ENCODE measurements around the gene NRAP.
A peak's percentile ranks its signal among the peaks of the same experiment; 100 is the strongest.

The NRAP gene

DNA sequence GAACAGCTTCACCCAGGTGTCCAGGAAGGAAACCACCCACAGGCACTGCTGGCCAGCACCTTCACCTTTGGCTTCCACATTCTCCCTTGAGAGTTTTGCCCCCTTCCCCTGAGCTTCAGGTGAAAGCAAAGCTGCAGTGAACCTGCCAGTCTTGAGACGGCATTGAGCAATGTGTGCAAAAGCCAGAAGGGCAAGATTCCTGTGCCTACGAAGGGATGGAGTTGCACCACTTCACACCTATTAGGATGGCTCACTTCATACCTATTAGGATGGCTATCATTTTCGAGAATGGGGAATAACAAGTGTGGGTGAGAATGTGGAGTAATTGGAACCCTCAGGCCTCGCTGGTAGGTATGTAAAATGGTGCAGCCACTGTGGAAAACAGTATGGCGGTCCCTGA, 103.8 kb downstream of the NRAP start:
- DNase-seq = no peak

DNA sequence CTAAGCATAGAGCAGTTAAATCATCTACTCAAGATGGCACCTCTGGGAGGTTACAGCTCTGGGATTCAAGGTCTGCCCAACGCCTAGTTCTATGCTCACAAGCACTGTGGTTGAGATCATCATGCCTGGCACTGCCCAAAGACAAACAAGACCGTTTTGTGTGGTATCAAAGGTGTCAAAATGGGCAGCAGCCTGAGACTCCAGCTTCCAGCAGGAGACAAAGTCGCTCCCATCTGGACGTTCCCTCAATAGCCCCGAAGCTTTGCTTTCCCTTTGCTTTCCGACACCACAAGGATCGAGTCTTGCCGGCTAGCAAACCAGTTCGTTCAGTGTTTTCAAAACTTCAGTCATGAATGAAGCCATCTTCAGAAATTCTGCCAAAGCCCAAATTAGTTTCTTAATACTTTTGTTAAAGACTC, 105.9 kb downstream of the NRAP start:
- DNase-seq = no peak

DNA sequence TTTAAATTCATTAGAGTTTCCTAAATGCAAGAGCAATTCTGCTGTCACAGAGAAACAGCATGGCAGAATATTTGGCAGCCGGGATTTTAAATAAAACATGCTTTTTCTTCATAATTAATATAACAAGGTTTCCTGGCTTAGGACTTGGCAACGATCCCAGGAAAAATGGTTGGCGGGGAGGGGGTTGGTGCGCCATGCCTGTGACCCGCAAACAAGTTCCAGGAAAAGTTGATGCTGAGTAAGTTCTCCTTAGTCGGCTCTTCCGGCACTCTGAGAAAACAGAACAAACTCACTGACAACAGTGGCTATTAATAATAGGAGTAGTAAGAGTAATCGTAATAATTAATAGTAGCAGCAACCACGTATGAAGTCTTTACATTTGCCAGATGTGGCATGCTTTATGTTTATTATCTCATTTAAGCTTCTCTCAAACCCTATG, 106.4 kb downstream of the NRAP start:
- DNase-seq = peak in 1 of 5 donors; percentile 2

DNA sequence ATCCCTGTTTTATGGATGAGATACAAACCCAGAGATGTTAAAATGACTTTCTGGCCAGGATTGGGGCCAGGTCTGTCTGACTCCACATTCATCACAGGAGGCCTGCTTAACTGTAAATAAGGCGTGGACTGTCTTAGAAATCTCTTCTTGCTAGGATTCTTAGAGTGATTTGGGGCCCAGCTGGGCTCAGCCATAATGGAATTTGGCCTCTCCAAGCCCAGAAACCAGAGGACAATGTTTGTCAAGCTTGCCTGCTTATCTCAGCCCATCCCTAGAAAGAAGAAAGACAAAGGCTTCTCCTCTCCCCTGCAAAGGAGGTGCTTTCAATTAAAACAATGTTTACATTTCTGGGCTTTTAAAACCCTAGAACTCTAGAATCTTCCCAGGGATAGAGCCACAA, 108.1 kb downstream of the NRAP start:
- DNase-seq = no peak

DNA sequence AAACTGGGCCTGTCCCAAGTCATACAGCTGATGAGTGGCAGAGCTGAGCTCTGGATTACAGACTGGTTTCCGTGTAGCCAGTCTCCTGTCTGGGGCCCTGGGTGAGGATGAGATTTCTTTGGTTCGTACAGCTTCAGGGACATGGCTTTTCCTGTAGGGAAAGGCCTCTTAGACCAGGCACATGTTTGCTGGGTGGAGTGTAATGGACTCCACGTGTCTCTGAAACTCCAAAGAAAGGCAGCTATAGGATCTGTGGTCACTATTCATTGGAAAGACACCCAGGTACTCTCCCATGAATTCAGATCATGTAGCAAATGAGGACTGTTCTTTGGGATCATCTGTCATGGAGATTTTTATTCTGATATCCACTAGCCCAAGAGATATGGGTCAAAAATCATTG, 108.6 kb downstream of the NRAP start:
- DNase-seq = no peak

DNA sequence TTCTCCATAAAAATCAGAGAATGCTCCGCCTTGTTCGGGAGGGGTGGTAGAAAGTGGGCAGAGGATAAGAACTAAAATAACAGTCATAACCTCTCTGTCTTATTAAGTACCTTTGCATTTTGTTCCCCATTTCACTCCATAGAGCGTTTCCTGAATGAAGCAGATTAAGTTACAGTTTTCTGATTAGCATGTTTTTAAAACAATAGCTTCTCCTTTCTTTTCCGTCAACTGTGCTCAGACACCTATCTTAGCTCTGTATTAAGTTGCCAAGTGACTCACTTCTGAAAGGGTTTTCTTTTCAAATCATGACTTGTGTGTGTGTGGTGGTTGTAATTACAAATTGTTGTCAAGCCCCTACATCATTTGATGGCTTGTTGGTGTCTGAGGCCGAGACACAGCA, 109.6 kb downstream of the NRAP start:
- DNase-seq = no peak

DNA sequence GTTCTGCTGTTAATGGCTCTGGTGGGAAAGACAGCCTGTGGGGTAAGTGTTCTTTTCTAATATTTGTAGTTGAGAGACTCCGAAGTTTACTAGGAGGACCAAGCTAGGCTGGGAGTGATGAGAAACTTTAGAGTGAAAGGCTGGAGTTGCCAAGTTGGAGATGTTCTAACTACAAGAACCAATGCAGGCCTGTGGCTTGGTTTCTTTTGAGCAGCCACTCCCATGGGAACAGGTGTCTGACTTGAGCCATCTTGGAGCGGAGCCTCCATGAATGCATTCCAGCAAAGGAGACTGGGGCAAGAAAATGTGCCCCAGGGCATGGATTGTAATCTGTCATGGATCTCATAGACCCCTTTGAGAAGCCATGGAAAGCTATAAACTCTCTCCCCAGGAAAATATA, 110.7 kb downstream of the NRAP start:
- DNase-seq = no peak

DNA sequence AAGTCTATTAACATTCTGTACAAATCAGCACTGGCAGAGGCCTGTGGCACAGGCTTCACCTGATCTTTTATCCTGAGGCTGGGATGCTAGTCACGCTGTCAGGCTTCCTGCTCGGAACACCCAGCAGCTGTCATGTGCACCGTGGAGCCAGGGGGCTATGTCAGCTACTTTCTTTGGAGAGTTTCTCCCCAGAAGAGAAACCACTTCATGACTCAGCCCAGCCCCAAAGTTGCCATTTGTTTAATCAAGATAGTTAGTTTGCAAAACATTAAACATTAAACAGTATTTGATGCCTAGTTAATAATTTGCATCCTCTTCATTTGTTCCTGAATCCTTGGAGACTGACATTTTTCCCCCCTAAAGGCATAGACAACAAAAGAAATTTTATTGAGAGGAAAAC, 111.1 kb downstream of the NRAP start, which contains the start of gene HABP2:
Gene HABP2 (plus strand): TSS at position 353 of the 400 bp plus-strand sequence. CDS start 69 bp downstream, outside the sequence.
- DNase-seq = no peak

DNA sequence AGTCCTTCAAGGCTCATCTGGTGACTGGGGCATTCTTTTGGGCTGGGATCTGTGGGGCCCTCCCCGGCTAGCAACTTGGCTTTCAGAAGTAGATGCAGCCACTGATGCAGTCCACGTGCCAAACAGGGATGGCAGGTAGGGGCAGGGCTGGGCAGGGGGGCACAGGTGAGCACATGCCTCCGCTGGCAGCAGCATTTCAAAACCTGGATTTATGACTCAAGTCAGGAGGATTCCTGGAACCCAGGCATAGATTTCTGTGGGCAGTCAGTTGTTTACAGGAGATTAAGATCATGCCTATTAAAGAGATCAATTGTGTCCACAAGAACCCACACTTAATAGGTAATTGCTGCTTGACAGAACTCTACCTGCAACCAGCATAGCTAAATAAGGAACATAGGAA, 111.8 kb downstream of the NRAP start:
- no peak for DNase-seq

DNA sequence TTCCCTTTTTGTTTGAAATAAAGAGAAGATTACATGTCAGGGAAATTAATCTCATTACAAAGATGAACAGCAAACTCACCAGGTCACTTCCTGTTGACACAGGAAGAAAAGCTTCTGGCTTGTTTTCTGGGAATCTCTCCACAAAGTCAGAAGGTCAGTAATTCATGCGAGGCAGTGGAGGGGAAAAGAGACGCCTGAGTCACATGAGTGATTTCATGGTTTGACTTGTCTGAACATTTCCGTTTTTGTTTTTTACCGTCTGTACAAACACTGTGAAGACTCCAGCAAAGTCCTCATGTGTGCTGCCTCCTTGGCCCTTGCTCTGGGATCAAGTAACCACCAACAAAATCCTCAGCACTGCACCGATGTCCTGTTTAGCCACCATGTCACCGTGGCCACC, 113.5 kb downstream of the NRAP start:
- peak in 1 of 5 donors; percentile 6 for DNase-seq

DNA sequence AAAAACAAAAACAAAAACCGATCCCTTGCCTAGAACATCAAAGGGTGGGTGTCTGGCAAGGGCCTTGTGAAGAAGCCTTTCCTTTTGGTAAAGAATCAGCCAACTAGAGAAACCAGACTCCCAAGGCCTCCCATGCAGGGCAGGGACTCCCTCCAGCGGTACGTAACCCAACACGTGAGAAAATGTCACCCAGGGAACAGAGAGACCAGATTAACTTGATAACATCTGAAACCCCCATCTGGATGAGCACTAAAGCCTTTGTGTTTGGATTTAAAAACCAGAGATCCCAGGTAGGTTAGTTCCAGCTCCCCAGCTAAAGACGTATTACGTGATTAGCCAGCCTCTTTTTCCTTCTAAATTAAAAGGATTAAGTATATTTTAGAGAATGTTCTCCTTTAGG, 114.0 kb downstream of the NRAP start:
- no peak for DNase-seq

DNA sequence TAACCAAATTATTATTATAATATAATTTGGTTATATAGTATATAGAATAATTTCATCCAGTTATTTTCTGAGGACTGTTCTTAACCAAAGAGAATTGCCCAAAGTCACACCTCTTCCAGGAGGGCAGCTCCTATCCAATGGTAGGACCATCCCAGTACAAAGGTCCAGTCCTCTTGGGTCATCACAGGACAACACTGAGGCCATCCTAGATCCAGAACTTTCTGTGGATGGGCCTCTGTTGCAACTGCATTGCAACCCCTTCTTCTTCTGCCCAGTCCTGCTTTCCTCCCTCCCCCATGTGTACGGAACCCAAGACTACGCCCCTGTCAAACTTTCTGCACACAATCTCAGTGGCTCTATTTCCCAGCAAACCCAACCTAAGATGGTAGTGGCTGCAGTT, 116.4 kb downstream of the NRAP start:
- no peak for DNase-seq

DNA sequence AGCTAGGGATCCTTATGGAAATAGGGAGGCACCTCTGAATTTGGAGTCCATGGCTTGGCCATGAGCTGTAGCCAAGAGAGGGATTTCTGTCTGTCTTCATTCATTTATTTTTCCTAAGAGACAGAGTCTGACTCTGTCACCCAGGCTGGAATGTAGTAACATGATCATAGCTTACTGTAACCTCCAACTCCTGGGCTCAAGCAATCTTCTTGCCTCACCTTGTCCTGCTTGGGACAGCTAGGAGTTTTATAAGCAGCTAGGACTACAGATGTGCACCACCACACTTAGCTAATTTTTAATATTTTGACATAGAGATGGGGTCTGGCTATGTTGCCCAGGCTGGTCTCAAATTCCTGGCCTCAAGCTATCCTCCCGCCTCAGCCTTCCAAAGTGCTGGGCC, 119.4 kb downstream of the NRAP start:
- no peak for DNase-seq

DNA sequence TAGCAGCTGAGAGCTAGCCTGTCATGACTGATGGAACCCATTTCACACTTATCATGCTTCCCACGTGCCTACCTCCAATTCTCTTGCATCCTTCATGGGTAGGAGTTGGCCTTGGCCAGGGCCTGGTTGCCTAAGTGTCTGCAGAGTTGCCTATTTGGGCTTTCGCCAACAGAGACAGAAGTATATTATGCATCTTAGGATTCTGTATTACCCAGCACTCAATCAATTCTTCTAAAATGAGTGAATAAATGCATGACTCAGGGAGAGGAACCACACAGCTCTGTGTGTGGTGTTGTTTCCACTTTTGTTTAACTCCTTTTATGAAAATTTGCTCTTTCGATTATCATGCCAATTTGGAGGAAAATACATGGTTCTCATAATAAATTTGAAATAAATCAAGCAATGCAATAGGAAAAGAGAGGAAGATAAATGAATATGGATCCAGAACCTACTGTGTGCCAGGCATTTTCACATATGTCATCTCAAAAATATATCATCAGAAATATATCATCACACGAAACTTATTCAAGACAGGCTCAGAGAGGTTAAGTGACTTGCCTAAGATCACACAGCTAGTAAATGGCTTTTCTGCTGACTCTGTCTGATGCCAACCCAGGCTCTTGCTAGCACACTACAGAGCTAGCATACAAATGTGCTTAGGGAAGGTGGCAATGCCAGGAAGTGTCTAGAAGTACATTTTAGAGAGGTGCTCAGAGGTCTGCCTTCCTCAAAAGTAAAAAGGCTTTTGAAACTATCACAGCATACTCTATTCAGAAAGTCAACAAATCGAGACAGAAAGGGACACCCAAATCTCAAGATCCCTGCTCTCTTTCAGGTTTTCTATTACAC, 120.5 kb downstream of the NRAP start:
- no peak for DNase-seq

DNA sequence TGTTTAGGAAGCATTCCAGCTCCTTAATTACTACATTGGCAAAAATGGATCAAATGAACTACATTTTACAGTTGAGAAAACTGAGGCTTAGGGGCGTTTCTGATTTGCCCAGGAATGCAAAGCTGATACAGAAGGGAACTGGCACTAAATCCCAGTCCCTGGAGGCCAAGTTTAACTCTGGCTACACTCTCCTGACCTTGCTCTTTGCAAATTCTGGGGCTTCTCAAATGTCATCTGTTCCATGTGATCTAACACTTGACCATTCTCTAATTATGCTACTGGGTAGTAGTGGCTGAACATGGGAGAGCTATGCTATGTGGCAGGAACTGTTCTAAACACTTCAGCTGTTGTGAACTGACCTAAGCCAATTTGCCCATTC, 122.3 kb downstream of the NRAP start:
- no peak for DNase-seq

DNA sequence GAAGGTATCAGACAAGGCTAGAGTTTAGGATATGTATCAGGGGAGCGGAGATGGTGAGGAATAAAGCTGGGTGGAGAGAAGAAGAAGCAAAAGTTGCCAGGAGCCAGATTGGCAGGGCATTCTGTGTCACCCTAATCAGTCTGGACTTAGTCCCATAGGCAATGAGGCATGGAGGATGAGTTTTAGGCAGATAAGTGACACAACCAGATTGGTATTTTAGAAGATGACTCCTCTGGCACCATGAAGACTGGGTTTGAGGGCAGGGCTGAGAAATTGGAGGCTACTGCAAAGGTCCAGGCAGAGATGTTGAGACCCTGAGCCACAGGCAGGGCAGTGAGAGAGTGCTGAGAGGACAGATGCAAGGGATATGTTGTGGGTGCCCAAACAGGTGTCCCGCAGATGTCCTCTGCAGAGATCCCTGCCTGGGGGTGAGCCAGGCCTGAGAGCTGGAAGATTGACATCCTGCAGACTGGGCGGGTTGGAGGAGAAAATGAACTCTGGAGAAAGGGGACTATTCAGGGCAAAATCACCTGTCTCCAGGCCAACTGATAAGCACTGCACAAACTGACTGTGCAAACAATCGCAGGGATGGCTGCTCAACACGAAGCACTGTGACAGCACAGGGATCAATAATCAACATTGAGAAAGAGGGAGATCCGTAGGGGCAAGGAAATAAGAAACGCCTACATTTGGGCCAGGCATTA, 122.8 kb downstream of the NRAP start:
- no peak for DNase-seq

DNA sequence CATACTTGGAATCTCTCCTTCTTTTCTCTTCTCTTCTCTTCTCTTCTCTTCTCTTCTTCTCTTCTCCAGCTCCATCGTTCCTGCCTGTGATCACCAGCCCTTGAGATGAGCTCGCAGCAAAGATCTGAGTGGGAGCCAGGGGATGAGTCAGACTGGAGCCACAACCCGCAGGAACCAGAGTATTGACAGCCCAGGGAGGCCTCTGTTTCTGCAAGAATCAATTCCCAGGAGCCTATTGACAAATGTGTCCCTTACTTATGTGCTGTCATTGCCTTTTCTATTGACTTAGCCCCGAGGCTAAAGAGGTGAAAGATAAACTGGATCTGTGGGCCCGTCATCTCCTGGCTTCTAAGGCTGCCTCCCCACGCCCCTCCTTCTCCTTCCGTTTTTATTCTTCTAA, 124.1 kb downstream of the NRAP start:
- no peak for DNase-seq
